GM18499 (cell line): ENCODE results near the gene DIP2A.

ENCODE experiments used
- ATAC-seq: cut with Tn5 transposase; IDR thresholded peaks from one replicate; pipeline ENCODE4 v1.9.1; 2021; ENCODE audit warnings: moderate number of reproducible peaks; ENCODE audit not compliant: insufficient read depth, unreplicated experiment

The DIP2A gene

DNA sequence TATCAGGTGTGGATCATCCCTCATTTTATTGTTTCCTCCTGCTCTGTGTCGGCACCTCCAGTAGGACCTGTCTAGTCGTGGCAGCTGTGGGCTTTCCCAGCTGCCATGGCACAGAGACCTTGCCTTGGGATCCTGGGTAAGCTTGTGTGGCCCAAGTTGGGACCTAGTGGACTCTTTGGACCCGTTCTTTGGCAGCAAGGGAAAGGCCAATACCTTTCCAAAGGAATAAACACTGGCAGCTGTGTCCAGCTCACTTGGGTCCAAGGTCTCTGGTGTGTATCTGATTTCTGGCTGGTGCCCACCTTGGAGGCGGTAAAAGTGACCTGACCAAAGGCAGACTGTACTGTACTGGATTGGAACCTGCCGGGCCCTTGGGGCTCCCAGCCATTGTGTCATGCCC lies 21.8 kb downstream of the DIP2A start:
- no peak for ATAC-seq

DNA sequence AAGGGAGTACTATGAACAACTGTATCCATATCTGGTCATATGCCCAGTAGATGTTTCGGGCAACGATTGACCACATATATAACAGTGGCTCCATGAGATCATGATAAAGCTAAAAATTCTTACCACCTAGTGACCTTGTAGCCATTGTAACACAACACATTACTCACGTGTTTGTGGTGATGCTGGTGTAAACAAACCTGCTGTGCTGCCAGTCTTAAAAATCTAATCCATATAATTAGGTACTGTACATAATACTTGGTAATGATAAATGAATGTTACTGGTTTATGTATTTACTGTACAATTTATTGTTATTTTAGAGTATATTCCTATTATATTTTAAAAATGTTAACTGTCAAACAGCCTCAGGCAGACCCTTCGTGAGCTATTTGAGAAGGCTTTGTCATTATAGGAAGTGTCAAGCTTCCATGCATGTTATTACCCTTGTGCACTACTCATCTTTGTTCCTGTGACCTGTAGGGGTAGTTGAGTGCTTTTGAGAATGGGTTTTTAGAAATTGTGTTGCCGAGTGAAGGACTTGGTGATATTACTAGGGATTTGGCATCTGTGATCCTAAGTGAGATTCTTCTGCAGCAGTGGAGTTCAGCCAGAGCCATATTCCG lies 23.6 kb downstream of the DIP2A start:
- no peak for ATAC-seq

DNA sequence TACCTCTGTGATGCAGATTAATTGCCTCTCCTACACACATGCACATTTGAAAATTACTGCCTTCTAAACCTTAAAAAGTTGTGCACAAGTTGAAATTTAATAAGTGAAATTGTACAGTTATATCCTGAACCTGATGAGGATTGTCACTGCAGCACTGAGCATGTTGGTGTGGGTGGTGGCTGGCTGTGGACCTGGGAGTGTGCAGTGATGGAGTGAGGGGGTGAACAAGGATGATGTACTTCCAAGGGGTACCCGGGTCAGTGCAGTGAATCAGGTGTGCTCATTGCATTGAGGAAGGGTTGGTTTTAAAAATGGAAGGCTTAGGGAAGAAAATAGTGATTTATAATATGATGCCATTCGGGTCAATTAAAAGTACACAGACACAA lies 24.1 kb downstream of the DIP2A start:
- no peak for ATAC-seq

DNA sequence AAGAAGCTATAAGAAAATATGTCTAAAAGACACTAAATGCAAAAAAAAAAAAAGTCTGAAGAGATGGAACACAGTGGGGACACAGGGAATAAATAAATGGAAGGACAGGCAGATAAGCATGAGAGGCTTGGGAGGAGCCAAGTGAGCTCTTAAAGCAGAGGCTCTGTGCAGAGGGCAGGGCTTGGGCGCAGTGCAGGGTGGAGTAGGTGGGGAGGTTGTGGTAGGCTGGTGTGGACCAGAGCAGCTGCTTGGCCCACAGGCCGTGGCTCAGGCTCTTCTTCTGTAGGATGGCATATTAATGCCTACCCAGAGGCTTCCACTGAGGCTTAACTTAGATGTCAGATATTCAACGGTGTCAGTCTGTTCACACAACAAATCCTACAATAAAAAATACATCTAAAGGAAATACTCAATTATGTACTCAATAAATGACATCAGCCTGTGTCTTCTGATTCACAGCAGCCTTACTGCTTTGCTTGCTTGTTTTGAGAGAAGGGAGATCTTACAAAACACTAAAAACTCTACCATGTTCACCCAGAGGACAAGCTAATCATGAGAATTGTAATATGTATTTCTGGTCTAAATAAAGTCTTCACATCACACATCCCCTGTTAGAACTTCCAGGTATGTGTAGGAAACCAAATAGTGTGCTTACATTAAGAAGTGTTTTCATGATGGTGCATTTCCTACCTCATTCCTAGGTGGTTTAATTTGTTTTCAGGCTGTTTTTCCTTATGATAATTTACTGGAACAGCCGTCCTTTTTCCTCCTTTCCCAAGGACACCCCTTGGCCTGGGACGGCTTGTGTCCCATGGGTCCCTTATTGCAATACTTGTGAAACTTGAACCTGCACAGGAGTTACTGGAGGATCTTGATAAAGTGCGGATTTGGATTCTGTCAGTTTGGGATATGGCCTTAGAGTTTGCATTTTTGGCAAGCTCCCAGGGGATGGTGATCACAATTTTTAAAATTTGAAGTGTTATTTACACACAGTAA lies 24.9 kb downstream of the DIP2A start:
- ATAC-seq, result no peak

DNA sequence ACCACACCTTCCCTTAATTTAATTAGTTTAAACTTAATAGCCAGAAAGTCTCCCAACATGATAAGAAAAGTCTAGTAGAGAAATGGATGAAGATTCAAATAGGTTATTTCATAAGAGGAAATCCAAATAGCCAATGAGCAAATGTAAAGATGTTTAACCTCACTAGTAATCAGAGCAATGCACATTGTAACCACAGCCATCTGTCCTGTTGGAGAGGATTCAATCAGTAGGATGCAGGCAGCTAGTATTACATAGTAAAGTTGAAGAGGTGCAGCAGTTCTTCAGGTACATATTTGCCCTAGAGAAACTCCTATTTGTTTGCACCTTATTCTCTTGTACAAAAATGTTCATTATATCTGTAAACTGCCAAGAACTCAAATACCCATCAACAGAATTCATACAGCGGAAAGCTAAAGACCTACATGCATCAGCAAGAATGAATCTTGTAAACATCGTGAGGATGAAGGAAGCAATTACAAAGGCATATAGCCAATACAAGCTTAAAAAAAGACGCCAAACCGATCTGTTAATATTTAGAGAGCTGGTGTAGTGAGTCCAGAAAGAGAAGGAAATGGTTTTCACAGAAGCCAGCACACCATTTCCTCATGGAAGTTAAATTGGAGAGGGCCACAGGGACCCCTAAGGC lies 27.9 kb downstream of the DIP2A start:
- no peak for ATAC-seq

DNA sequence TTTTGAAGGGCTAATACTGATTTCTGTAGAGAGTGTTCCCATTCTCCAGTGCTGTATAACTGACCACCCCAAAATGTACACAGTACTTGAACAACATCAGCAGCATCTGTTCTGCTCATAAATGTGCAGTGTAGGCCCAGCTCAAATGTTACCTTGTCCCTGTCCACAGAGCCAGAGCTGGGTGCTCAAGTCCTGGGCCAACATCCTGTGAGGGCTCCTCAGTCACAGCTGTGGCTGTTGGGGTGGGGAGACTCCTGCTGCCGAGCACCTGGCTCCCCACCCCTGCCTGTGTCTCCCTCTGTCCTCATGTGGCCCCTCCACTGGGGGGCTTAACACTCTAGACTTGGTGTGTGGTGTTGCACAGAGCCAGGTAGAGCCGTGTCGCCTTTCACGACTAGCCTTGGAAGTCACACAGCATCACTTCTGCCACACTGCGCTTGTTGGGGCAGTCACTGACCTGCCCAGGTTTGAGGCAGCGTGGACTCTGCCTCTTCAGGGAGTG lies 30.5 kb downstream of the DIP2A start:
- ATAC-seq, result no peak

DNA sequence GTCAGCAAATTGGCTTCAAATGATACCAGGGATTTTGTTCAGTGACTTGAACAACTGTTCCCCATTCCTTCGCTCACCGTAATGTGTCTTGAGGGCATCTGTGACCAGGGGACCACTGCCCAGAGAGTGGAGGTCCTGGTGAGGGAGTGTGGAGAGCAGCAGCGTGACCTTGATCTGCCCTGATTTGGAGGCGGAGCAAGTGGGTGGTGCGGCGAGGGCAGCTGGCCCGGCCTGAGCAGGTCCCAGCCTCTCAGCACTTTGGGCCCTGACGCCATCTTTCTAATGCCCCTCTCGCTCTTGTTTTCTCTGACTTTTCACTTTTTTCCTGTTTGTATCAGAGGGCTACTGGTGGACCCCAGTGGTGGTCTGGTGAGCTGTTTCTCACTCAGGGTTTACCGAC lies 31.1 kb downstream of the DIP2A start:
- no peak for ATAC-seq

DNA sequence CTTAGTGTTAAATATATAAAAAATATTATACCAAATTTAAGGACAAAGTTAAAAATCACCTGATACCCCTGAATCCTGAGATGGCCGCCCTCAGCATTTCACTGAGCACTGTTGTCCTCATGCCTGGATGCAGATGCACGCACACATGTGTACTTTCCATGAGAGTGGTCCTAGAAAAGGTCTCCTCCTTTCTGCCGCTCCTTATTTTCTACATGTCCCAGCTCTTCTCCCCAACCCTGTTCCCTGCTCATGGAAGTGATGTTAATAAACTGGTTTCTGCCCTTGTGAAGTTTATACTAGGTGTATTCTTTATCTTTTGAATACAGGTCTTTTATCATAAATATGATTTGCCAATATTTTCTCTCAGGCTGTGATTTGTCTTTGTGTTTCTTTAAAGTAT lies 32.9 kb downstream of the DIP2A start:
- no peak for ATAC-seq

DNA sequence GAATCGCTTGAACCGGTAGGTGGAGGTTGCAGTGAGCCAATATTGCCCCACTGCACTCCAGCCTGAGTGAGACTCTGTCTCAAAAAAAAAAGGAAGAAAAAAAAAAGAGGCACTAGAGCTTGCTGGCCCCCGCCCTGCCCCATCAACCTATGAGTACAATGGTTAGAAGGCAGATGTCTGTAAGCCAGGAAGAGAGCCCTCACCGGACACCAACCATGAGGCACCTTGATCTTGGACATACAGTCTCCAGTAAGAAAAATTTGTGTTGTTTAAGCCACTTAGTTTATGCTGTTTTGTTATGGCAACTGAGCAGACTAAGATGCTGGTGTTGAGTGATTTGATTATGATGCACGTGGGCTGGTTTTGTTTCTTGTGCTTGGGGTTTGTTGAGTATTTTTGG lies 34.2 kb downstream of the DIP2A start:
- no peak for ATAC-seq

DNA sequence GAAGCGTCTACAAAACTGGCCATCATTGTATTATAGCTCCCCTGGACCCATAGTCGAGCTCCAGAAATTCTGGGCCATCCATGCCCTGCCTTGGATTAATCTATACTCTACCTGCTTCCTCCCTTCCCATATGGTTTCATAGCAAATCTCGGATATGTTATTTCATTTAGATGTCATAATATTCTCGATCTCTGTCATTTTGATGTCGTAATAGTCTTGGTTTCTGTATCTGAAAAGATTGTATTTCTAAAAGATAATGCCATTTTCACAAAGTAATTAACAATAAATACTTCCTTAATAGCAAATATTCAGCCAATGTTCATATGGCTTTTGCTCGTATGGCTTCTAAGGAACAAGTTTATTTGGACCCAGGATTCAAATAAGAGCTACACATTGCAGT lies 35.1 kb downstream of the DIP2A start:
- no peak for ATAC-seq

DNA sequence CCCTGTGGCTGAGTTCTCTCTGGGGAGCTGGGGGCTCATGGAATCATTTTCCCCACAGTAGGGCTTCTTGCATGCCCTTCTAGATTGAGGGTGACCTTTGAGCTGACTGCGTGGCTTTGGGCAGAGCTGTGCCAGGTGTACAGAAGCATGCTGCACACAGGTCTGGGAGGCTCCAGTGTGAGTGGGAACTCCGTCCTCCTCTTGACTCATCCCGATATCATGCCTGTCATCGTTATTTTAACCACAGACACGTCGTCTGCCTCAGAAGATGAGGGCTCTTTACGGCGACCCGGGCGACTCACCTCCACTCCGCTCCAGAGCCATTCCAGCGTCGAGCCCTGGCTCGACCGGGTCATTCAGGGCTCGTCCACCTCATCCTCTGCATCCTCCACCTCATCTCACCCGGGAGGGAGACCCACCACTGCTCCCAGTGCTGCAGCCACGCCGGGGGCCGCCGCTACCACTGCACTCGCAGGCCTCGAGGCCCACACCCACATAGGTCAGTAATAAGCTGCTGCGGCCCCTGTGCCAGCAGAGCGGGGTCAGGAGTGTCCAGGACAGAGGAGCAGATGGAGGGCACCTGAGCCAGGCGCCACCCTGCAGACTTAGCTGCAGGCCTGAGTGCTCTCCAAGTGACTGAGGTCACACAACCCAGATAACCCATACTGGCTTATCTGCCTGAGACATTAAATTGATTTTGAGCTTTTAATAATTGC lies 39.8 kb downstream of the DIP2A start:
- ATAC-seq, result no peak

DNA sequence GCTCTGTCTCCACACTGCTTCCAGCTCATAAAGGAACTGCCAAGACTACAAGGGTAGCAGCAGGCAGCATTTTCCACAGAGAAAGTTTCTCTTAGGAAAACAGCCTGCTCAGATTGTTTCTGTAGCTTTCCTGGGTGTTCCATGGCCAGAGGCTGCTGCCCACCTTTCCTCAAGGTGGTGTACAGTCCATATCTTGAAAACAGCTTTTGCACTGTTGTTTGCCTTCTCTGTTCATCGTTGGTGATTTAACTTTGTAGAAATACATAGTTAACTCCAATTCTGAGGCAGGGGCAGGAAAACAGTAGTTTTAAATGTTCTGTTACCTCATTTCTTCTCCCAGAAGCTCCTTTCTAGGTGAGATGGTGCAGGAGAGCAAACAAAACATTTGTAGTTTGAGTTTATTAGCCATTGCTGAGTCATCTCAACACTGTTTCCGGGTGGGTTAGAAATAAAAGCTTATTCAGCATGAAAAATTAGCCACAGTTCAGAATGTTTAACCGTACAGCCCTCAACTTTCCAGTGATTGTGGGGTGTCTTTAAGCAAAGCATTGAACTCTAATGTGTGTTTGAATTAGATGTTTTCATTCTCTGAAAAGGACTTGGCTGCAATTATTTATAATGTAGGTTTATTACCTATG lies 41.7 kb downstream of the DIP2A start:
- no peak for ATAC-seq

DNA sequence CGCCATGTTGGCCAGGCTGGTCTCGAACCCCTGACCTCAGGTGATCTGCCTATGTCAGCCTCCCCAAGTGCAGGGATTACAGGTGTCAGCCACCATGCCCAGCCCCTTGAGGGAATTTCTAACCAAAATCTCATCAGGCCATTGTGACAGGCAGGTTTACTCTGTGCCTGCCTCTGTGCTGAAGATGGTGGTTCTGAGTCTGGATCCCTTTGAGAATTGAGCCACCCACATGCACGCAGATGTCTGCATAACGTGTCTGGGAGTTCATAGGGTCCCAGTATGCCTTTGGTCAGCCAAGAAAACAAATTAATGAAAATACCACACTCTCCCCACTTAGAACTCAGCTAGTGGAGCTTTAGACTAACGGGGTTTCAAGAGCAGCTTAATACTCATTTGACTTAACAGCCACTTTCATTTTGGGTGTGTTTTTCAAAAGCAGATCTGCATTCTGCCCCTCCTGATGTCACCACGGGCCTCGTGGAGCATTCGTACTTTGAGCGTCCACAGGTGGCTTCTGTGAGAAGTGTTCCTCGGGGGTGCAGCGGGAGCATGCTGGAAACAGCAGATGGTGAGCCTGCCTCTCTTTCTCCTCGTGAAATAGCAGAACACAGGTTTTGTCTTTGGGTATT lies 45.3 kb downstream of the DIP2A start:
- ATAC-seq, result no peak

DNA sequence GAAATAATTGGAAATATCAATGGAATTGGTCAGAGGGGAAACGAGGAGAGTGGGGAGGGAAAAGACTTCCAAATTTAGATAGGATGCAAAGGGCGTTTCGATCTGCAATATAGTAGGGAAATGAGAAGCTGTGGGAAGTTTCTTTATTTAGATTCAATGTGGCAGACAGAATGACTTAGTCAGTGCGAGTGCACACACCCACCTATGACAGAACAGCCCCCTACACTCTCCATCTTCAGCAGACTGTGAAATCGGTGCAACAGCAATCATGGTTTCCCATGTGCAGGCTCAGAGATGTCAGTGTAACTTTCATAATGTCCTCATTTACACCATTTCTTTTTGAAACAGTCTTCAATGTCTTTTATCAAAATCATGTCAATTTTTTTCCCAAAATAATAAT lies 46.0 kb downstream of the DIP2A start:
- ATAC-seq, result no peak

DNA sequence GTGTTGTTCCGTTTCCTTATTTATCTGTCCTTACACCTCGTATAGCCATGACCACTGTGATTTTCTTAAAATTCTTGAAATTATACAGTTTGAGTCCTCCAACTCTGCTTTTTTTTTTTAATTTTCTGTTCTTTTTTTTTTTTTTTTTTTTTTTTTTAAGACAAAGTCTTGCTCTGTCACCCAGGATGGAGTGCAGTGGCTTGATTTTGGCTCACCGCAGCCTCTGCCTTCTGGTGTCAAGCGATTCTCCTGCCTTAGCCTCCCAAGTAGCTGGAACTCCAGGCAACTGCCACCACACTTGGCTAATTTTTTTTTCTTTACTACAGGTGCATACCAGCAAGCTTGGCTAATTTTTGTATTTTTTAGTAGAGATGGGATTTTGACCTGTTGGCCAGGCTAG lies 48.9 kb downstream of the DIP2A start:
- ATAC-seq, result no peak

DNA sequence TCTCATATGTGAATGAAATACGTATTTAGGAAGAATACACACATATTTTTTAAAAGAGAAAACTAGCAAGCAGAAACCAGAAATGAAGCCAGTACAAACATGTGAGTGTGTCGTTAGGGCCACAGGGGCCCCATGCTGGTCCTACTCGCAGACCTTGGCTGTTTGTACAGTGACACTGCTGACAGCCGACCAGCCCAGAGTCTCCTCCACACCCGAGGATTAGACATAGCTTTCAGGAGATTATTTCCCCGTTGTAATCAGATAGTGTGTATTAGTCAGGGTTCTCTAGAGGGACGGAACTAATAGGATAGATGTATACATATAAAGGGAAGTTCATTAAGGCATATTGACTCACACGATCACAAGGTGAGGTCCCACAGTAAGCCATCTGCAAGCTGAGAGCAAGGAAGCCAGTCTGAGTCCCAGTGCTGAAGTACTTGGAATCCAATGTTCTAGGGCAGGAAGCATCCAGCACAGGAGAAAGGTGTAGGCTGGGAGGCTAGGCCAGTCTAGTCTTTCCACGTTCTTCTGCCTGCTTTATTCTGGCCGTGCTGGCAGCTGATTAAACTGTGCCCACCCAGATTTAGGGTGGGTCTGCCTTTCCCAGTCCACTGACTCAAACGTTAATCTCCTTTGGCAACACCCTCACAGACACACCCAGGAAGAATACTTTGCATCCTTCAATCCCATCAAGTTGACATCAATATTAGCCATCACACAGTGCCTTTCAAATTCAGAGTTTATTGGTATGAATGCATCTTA lies 51.2 kb downstream of the DIP2A start:
- ATAC-seq, result no peak

DNA sequence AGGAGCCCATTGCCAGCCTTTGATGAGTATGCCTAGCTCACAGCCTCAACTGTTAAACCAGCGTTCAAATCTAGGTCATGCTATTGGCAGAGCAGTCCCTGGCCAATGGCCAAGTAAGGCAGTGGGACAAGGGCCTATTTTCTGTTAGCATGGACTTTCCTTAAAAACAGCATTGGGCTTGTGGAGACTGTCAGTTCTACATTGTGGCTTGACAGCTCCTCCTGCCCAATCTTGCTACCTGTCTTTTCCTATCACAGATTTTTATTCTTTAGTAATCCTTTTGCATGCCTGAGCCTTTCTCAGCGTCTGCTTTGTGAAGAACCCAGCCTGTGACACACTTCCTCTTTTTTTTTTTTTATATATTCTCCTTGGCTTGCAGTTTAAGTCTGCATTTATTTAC lies 56.4 kb downstream of the DIP2A start:
- no peak for ATAC-seq

DNA sequence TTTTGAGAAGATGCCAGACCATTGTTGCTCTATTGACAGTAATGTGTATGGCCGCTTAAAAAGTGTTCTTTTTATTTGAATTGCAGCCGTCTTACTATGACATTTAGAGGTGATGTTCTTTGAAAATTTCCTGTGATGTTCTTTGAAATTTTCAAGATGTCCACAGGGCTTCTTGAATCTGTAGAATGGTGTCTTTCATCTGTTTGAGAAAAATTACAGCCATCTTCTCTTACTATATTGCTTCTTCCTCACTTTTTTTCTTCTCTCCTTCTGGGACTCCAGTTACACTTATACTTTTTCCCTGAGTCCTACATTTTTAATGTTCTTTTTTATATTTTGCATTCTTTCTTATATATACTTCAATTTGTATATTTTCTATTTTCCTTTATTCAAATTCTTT lies 57.4 kb downstream of the DIP2A start:
- no peak for ATAC-seq

DNA sequence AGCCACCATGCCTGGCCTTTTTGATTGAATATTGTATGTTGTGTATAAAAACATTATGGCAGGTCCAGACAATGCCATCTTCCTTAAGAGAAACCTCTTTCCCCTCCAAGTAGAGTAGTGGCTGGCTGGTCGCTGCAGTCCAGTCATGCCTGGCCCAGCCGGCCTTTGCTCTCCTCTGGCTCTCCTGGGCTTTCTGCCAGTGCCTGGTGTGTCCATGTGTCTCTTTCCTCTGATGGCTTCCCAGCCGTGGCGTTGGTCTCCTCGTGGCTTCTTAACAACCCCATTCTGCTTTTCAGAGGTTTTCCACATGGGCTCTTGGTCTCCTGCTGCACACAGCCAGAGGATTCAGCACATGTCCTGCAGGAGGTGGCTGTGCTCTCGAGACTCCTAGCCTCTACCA lies 58.7 kb downstream of the DIP2A start:
- ATAC-seq, result no peak
